Esophagus muscularis mucosa (tissue), 3 donors: ENCODE measurements around the gene APOBEC2.

Source experiments
- POLR2A ChIP-seq: fragments of 450-650 bp; IDR thresholded peaks from one replicate; pipeline ENCODE4 v1.6.1; 2017; ENCODE audit warnings: antibody characterized with exemption, moderate library complexity, mild to moderate bottlenecking, low read depth
- TF ChIP-seq, protein P1 (sequence below), 3 experiments: fragments of 200-600 bp in 2 of 3; fragments of 450-650 bp in 1 of 3; sonication (generic) in 2 of 3; IDR thresholded peaks; one replicate each; pipeline ENCODE4 v1.5.1; 2017 to 2019; ENCODE audit warnings: antibody characterized with exemption in 3 of 3, mild to moderate bottlenecking in 2 of 3, moderate library complexity in 1 of 3

DNA sequence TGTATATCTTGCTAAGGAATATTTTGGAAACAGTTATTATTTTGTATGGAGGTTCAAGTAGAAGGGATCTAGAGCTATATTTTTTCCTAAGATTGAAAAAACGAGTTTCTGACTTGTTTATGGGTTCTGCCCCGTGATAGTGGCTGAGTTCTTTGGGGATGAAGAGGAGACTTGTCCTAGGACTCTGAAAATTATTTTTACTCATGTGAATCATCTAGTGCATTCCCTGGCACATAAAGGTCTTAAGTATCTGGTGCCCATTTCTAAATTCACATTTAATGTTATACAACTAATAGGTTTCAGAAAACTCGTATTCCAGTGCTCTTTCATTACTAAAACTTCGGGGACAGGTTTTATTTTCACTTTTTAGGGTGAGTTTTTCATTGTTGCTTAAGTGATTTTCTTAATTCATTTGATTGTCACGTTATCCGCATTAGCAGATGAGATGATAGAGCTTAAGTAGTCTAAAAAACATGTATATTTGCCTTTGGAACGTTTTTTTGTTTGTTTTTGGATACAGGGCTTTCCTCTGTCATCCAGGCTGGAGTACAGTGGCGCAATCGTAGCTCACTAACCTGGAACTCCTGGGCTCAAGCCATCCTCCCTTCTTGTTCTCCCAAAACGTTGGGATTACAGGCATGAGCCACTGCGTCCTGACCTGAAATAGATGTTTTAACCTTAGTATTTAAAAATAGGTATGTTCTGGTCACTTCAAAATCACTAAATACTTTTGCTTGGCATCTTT lies 21.9 kb downstream of the APOBEC2 start:
- no peak for TF ChIP-seq POLR2A
- TF ChIP-seq, protein P1, sequence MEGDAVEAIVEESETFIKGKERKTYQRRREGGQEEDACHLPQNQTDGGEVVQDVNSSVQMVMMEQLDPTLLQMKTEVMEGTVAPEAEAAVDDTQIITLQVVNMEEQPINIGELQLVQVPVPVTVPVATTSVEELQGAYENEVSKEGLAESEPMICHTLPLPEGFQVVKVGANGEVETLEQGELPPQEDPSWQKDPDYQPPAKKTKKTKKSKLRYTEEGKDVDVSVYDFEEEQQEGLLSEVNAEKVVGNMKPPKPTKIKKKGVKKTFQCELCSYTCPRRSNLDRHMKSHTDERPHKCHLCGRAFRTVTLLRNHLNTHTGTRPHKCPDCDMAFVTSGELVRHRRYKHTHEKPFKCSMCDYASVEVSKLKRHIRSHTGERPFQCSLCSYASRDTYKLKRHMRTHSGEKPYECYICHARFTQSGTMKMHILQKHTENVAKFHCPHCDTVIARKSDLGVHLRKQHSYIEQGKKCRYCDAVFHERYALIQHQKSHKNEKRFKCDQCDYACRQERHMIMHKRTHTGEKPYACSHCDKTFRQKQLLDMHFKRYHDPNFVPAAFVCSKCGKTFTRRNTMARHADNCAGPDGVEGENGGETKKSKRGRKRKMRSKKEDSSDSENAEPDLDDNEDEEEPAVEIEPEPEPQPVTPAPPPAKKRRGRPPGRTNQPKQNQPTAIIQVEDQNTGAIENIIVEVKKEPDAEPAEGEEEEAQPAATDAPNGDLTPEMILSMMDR (IDR thresholded peaks at IDR 0.05): no peak
